ENCODE measurements around the gene TTPAL.
A peak's percentile ranks its signal among the peaks of the same experiment; 100 is the strongest.

The TTPAL gene

GRCh38 chr20:44442298-44443070 lies 33.2 kb upstream of the TTPAL start:
- no peak for TF ChIP-seq CTCF (IDR thresholded peaks at IDR 0.05; ENCODE audit: low read depth, low read length, missing control alignments)
- no peak for DNase-seq (ENCODE audit: low read depth)
- H3K4me3 ChIP-seq (ENCODE audit: low read depth, low read length) = no peak overlapping the region

- DNase-seq (ENCODE audit: low read depth) = no peak
- H3K4me3 ChIP-seq (ENCODE audit: low read depth, low read length) = no peak overlapping the region
- no peak for TF ChIP-seq CTCF (IDR thresholded peaks at IDR 0.05; ENCODE audit: low read depth, low read length, missing control alignments)
These were observed 29.6 kb upstream of the TTPAL start for GRCh38 chr20:44445742-44446710.

DNA sequence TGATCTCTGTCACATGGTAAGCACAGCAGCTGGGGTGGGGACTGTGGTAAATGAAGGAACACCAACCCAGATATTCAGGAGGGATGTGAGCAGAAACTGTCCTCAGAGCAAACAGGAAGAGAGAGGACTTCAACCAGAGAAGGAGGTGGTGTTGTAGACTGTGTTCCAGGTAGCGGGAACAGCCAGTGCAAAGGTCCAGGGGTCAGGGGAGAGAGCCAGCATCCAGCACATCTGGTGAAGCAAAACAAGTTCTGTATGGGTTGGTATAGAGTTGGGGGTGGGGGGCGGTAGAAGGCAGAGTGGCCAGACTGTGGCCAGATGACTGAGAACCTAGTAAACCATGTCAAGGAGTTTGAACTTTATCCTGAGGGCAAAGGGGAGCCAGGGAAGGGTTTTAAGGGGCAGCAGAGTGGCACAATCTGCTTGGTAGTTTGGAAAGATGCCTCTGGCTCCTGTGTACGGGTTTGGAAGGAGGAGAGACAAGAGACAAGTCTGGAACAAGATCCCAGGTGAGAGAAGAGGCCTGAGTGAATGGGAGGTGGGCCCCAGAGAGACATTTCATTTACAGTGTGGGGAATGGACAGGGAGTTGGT lies 27.8 kb upstream of the TTPAL start:
- no peak for DNase-seq (ENCODE audit: low read depth)
- no peak for TF ChIP-seq CTCF (IDR thresholded peaks at IDR 0.05; ENCODE audit: low read depth, low read length, missing control alignments)
- no peak overlapping the region for H3K4me3 ChIP-seq (ENCODE audit: low read depth, low read length)

GRCh38 chr20:44448753-44449546 lies 26.7 kb upstream of the TTPAL start:
- TF ChIP-seq CTCF (IDR thresholded peaks at IDR 0.05; ENCODE audit: low read depth, low read length, missing control alignments) = peak; percentile 62
- peak; percentile 33 for DNase-seq (ENCODE audit: low read depth)
- no peak overlapping the region for H3K4me3 ChIP-seq (ENCODE audit: low read depth, low read length)

DNA sequence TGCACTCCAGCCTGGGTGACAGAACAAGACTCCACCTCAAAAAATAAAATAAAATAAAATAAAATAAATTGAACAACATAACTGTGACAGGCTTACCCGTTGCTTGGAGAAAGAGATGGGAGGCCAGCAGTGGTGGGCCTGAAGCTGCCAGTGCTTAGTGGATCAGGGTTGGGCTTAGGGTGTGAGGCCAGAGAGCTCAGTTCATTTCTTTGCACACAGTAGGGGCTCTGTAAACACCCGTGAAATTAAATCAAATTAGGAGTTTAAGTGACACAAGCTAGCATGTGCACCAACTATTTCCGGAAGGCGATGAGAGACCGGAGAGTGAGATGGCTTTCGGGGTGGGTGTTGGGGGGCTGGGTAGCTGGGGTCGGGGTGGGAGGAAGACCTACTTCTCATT lies 25.8 kb upstream of the TTPAL start:
- TF ChIP-seq CTCF (IDR thresholded peaks at IDR 0.05; ENCODE audit: low read depth, low read length, missing control alignments) = no peak
- no peak overlapping the region for H3K4me3 ChIP-seq (ENCODE audit: low read depth, low read length)
- no peak for DNase-seq (ENCODE audit: low read depth)

DNA sequence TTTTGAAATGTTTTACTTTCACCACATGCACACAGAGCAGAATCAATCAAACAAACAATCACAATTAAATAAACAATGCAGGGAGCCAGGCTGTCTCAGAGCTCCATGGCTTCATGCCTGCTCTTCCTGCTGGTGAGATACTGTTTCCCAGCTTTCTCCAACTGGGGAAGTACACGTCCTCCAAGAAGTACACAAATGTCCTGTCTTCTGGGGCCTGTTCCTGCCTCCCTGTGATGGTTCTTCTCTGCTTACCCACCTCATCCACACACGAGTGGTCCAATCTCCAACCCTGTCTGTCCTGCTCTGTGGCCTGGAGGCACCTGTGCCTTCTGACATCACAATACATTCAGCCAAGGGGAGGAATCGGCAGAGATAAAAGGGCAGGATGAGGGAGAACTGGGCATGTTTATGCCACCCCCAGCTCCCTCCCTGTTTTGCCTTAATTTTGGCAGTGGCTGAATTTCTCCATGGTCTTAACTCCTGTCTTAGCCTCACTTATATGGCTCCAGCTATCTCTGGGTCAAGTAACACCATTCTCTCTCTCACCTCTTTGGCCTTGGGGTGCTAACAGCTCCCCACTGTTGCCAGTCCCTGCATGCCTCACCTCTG lies 25.3 kb upstream of the TTPAL start:
- DNase-seq (ENCODE audit: low read depth) = no peak
- no peak for TF ChIP-seq CTCF (IDR thresholded peaks at IDR 0.05; ENCODE audit: low read depth, low read length, missing control alignments)
- no peak overlapping the region for H3K4me3 ChIP-seq (ENCODE audit: low read depth, low read length)
